Airway epithelial cell (primary cell): ENCODE results near the gene NLRC5. TPM values are rescaled to one million over a fixed set of nuclear protein-coding genes. Genes with fewer than 3 reads are reported as not detected.

Experiments used
- total RNA-seq: library from RNA; depleted of rRNA; stranded (reverse); fragments of >200 nt; gene quantifications from 2 replicates; pipeline ENCODE4 v1.2.3, GENCODE V29; 2015

NLRC5 gene
- 0.28 and 0.92 TPM in 2 replicates for total RNA-seq

GRCh38 chr16:56988948-56989945 lies at the start of gene NLRC5:
Gene NLRC5, plus strand, starts transcription at chr16:56989557. Its CDS starts 31,156 bp downstream, at chr16:57020713.

GRCh38 chr16:56961851-56962281 lies 27.5 kb upstream of the NLRC5 start, which contains the start of gene CETP:
Gene CETP, plus strand, starts transcription at chr16:56961950. Its CDS starts 30 bp downstream, at chr16:56961980.

GRCh38 chr16:57091975-57092785 lies 102.8 kb downstream of the NLRC5 start, which contains the start of gene CPNE2:
Gene CPNE2, plus strand, starts transcription at chr16:57092583. Its CDS starts 18,160 bp downstream, at chr16:57110743.

Other genes with a start within 250 kb of the NLRC5 start
- gene SLC12A3, start 124.3 kb upstream of the NLRC5 start, total RNA-seq, result not detected in 2 replicates
- 37.2 and 57.1 TPM in 2 replicates for gene HERPUD1, start 57.4 kb upstream of the NLRC5 start, total RNA-seq
- gene CETP, start 27.6 kb upstream of the NLRC5 start, total RNA-seq, result not detected in 2 replicates
- 14.4 and 23.8 TPM in 2 replicates for gene CPNE2, start 103.0 kb downstream of the NLRC5 start, total RNA-seq
- 47.8 and 63.6 TPM in 2 replicates for gene PSME3IP1, start 196.5 kb downstream of the NLRC5 start, total RNA-seq
- 25.8 and 29.8 TPM in 2 replicates for gene RSPRY1, start 196.8 kb downstream of the NLRC5 start, total RNA-seq